ENCODE results near the gene MUC4. TPM values are rescaled to one million over a fixed set of nuclear protein-coding genes. Genes with fewer than 3 reads are reported as not detected.

The MUC4 gene
- total RNA-seq, 1 experiment from 2014 or later: 0.03 TPM

- in situ Hi-C loops (cut with HindIII; ENCODE audit: low pct_unique_long_range_greater_than_20kb, low sequenced_read_pairs) (no loop called here), intact Hi-C loops (cut with micrococcal nuclease; ENCODE audit: unreplicated experiment) (no loop called here)
- no peak for TF ChIP-seq REST (IDR thresholded peaks at IDR 0.05; ENCODE audit: insufficient read depth in 1 of 2, low read depth in 2 of 2, low read length in 1 of 2)
- no peak for TF ChIP-seq SIN3A (IDR thresholded peaks at IDR 0.05; ENCODE audit: borderline replicate concordance, insufficient read depth, low read depth, low read length)
- no peak for TF ChIP-seq CTCF (IDR thresholded peaks at IDR 0.05)
- TF ChIP-seq POLR2AphosphoS5 (IDR thresholded peaks at IDR 0.05; ENCODE audit: low read depth, low read length): no peak
- no peak for TF ChIP-seq TCF7L2 (IDR thresholded peaks at IDR 0.05; ENCODE audit: low read depth, low read length)
- DNase-seq (ENCODE audit: low read depth, low spot score) (no peak), ATAC-seq (no peak)
- Histone ChIP-seq H3K9me3 (ENCODE audit: control insufficient read depth, insufficient read depth, low read depth, low read length) (no peaks in the 10 kb centered on the region), H3K4me1 (ENCODE audit: control insufficient read depth, insufficient read depth, low read length) (no peaks in the 10 kb centered on the region), H3K4me3 (ENCODE audit: low read depth in 2 of 2, low read length in 2 of 2) (no peak overlapping the region), H3K36me3 (ENCODE audit: control insufficient read depth, insufficient read depth, low read length) (no peaks in the 10 kb centered on the region), H3K27ac (ENCODE audit: low read length) (no peak overlapping the region), H3K27me3 (ENCODE audit: control insufficient read depth, insufficient read depth, low read length) (no peaks in the 10 kb centered on the region)
- ChIA-PET POLR2A (interaction anchor here (0.6 kb wide), 1 partner anchor 170 kb away, joined by 22 read pairs; no protein-coding TSS in a partner anchor), CTCF (interaction anchor here (0.6 kb wide), 1 partner anchor 300 kb away, joined by 3 read pairs; no protein-coding TSS in a partner anchor)
- BruUV-seq (replicated peaks): no TSS peak
Observed at GRCh38 chr3:195770081-195770840, 41.5 kb downstream of the MUC4 start.

GRCh38 chr3:195769551-195769950 is 42.2 kb downstream of the MUC4 start:
- no peaks in the 10 kb centered on the region for H3K36me3 ChIP-seq (ENCODE audit: control insufficient read depth, insufficient read depth, low read length)
- DNase-seq (ENCODE audit: low read depth, low spot score) (no peak), ATAC-seq (no peak)
- H3K27ac ChIP-seq (ENCODE audit: low read length): no peak overlapping the region
- H3K4me1 ChIP-seq (ENCODE audit: control insufficient read depth, insufficient read depth, low read length): no peaks in the 10 kb centered on the region
- H3K9me3 ChIP-seq (ENCODE audit: control insufficient read depth, insufficient read depth, low read depth, low read length): no peaks in the 10 kb centered on the region
- TF ChIP-seq POLR2AphosphoS5 (IDR thresholded peaks at IDR 0.05; ENCODE audit: low read depth, low read length) (no peak), CTCF (IDR thresholded peaks at IDR 0.05) (no peak), REST (IDR thresholded peaks at IDR 0.05; ENCODE audit: insufficient read depth in 1 of 2, low read depth in 2 of 2, low read length in 1 of 2) (no peak)
- no peaks in the 10 kb centered on the region for H3K27me3 ChIP-seq (ENCODE audit: control insufficient read depth, insufficient read depth, low read length)
- no peak overlapping the region for H3K4me3 ChIP-seq (ENCODE audit: low read depth in 2 of 2, low read length in 2 of 2)
- CTCF ChIA-PET: no interaction called here
- intact Hi-C loops (cut with micrococcal nuclease; ENCODE audit: unreplicated experiment): no loop called here
- BruUV-seq (replicated peaks): no TSS peak
- POLR2A ChIA-PET: interaction anchor here (0.6 kb wide), 1 partner anchor 170 kb away, joined by 22 read pairs; no protein-coding TSS in a partner anchor
- in situ Hi-C loops (cut with HindIII; ENCODE audit: low pct_unique_long_range_greater_than_20kb, low sequenced_read_pairs): no loop called here
